Measurements from ENCODE around the gene MEA1.

The MEA1 gene

DNA sequence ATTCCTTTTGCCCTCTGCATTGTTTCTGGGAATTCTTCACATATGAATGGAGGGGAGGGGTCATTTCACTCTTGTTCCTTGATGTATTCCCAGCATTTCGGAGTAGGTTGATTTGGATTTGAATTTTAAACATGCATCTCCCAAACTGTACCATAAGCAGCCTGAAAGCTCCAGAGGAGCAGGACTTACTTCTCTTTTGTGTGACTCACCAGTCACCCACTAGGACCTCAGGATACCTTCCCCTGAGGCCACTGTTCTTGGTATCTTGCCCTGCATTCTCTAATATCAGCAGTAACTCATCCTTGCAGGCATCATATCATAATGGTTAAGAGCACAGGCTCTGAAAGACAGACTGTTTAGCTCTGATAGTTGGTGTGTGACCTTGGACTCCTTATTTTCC, 44.8 kb upstream of the MEA1 start:
- peak overlapping the region; percentile 85 for H3K27ac ChIP-seq
- TF ChIP-seq, protein P1, sequence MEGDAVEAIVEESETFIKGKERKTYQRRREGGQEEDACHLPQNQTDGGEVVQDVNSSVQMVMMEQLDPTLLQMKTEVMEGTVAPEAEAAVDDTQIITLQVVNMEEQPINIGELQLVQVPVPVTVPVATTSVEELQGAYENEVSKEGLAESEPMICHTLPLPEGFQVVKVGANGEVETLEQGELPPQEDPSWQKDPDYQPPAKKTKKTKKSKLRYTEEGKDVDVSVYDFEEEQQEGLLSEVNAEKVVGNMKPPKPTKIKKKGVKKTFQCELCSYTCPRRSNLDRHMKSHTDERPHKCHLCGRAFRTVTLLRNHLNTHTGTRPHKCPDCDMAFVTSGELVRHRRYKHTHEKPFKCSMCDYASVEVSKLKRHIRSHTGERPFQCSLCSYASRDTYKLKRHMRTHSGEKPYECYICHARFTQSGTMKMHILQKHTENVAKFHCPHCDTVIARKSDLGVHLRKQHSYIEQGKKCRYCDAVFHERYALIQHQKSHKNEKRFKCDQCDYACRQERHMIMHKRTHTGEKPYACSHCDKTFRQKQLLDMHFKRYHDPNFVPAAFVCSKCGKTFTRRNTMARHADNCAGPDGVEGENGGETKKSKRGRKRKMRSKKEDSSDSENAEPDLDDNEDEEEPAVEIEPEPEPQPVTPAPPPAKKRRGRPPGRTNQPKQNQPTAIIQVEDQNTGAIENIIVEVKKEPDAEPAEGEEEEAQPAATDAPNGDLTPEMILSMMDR (conservative IDR thresholded peaks at IDR 0.05), result no peak

DNA sequence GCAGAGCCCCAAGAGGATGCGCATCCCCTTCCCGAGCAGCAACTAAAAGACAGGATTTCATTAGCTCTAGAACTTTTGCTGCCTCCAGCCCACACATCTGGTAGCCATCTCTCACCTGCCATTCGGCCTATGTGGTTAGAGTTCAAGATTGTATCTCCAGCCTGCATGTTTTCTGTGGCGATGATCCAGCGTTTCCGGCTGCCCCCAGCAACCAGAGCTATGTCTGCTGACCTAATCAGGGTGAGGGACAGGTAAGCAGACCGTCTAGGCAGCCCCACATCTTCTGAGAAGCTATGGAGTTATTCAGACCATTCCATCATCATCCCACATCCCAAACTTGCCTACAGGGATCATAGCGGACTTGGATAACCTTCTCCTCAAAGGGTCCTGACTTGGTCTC, 42.2 kb upstream of the MEA1 start:
- no peak overlapping the region for H3K27ac ChIP-seq
- TF ChIP-seq, protein P1 (conservative IDR thresholded peaks at IDR 0.05), result no peak

DNA sequence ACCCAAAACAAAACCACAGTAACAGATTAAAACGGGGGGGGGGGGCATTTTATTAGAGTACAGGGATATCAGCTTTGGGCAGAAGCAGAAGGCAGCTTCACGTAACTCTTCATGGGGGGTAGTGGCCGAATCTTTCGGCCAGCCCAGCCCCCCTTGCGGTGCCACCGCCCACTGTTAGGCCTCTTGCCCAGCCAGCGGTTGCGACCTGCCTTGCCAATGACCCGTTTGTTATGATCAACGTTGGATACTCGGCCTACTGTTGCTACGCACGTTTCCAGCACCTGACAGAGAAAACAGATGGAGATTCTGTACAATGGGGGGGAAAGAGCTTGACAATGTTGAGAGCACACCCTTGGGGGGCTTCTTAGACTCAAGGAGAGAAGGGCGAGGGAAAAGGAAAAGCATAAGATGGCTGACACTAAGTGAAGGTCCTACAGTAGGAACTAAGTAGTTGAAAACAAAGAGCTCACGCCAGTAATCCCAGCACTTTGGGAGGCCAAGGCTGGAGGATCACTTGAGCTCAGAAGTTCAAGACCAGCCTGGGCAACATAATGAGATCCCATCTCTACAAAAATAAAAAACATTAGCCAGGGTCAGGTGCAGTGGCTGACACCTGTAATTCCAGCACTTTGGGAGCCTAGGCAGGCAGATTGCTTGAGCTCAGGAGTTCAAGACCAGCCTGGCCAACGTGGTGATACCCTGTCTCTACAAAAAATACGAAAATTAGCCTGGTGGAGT, 40.6 kb upstream of the MEA1 start:
- TF ChIP-seq, protein P1 (conservative IDR thresholded peaks at IDR 0.05), result no peak
- H3K27ac ChIP-seq, result peak overlapping the region; percentile 94

DNA sequence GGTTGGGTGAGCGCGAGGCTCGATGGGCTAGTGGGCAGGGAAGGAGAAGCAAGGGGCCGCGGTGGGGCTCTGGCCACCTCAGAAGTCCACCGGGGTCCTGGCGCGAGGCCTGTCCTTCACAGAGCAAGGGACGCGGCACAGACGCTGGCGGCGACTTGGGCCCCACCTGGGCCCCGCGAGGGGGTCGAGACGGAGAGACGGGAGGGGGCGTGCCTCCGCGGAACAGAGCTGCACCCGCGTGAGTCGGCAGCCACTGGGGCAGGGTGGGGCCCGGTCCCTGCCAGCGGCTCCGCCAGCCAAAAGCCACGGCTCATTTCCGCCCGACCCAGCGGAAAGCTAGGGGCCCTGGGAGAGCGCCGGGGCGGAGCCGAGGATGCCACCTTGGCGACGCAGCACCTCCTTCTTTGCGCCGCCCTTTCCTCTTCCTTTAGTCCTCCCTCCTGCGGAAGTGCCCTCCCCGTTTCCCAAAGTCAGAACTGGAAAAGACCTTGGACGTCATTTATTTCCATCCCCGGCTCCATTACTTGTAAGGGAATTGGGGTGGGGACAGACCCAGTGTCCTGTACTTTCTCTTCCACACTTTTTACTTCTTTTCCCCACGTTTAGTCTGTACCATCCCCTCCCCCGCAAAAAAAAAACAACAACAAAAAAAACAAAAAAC, 39.9 kb upstream of the MEA1 start, which contains the start of gene CUL7:
Gene CUL7 (minus strand): TSS at position 307 of the 661 bp plus-strand sequence. CDS start 1,063 bp downstream, outside the sequence.
- peak within 1 kb of the TSS; percentile 94 for H3K27ac ChIP-seq
- TF ChIP-seq, protein P1 (conservative IDR thresholded peaks at IDR 0.05), result no peak

DNA sequence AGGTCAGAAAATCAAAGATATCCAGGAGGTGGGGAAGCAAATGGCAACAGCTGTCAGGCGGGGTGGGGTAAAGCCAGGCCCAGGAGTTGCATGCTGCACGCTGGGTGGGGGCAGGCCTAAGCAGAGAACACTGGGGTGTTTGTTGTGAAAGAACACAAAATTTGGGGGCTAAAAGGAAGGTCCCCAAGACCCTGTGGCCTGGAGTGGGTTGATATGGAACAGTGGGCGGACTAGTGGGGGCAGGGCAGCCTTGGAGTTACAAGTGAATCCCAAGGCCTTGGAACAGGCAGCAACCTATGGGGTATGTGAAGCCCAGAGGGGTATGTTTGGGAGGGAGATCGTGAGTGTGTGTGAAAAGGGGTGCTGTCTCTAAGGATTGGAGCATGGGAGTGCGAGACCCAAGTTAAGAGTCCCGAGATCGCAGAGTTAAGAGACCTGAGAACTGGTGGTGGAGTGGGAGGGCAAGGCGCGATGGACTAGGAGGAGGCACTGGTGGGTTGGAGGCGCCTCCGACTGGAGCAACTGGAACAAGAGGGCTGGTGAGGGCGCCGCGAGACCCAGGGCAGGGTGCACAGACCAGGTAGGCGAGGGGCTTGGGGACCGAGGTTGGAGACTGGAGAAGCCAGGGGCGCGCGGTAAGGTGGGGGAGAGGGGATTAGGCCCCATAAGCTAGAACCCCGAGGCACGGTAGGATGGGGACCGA, 39.2 kb upstream of the MEA1 start:
- TF ChIP-seq, protein P1 (conservative IDR thresholded peaks at IDR 0.05), result no peak
- peak overlapping the region; percentile 94 for H3K27ac ChIP-seq

DNA sequence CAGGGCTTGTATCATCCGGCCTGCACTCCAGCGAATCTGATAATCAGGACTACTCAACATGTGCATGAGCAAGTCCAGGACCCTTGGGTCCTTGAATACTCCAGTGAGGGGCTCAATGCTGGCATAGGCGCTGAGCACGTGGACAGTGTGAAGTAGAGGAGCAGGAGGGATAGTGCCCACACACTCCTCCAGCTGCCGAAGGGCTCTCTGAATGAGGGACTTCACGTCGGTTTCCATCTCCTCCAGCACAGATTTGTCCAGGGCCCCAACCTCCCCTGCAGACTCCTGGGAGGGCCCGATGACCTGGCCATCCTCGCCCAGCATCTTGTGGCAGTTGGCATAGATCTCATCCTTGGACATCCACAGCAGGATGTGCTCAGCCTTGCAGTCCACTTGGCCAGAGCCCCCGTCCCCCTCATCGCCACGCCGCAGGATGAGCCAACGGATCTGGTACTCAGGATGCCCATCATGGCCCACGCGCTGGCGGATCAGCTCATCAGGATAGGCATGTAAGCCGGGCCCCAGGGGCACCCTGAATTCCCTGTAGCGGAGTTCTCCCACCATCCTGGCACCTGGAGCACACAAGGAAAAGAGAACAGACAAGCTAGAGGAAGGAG, 38.6 kb upstream of the MEA1 start:
- H3K27ac ChIP-seq, result peak overlapping the region; percentile 94

More for the DNA sequence above, 38.6 kb upstream of the MEA1 start:
- TF ChIP-seq, protein P1 (conservative IDR thresholded peaks at IDR 0.05), result no peak
